Renal cortex interstitium (tissue), 15 donors: ENCODE results near the gene GGT5. TPM values are rescaled to one million over a fixed set of nuclear protein-coding genes. Genes with fewer than 3 reads are reported as not detected.
"Not testable (repeated sequence)": the region's sequence is repeated elsewhere in the genome, so short reads cannot be mapped to it uniquely, and the experiment has no call there.

Source experiments
- DNase-seq, 11 donors: peaks; one replicate each; pipeline ENCODE4 v3.0.0-alpha.2; 2013; ENCODE audit warnings: low read depth in 9 of 11, low spot score in 4 of 11; ENCODE audit errors: extremely low read depth in 1 of 11
- long read RNA-seq, 16 experiments: transcript quantifications; one replicate each; lab custom pipeline, GENCODE V29; 2026
- polyA plus RNA-seq, 3 donors: library from polyadenylated mRNA; unstranded; fragments of 120-200 nt; gene quantifications; one replicate each; pipeline ENCODE4 v1.2.1, GENCODE V29; 2013; ENCODE audit not compliant: insufficient read length in 3 of 3

The GGT5 gene, protein sequence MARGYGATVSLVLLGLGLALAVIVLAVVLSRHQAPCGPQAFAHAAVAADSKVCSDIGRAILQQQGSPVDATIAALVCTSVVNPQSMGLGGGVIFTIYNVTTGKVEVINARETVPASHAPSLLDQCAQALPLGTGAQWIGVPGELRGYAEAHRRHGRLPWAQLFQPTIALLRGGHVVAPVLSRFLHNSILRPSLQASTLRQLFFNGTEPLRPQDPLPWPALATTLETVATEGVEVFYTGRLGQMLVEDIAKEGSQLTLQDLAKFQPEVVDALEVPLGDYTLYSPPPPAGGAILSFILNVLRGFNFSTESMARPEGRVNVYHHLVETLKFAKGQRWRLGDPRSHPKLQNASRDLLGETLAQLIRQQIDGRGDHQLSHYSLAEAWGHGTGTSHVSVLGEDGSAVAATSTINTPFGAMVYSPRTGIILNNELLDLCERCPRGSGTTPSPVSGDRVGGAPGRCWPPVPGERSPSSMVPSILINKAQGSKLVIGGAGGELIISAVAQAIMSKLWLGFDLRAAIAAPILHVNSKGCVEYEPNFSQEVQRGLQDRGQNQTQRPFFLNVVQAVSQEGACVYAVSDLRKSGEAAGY
- polyA plus RNA-seq = 10 to 100 TPM; 15.8 to 17.5 (median 16.4) TPM
- long read RNA-seq, donor 1, partial matches to known transcripts = 0 of 1 reads
- long read RNA-seq, donor 1, other reads (novel, unspliced or antisense) = 0 of 1 reads
- long read RNA-seq, donor 2, partial matches to known transcripts = 0 of 2 reads
- long read RNA-seq, donor 2, other reads (novel, unspliced or antisense) = 0 of 2 reads
- long read RNA-seq, donor 3, full-length matches to known transcripts = 7 of 7 reads
- long read RNA-seq, donor 3, partial matches to known transcripts = 0 of 7 reads
- long read RNA-seq, donor 3, other reads (novel, unspliced or antisense) = 0 of 7 reads
- long read RNA-seq, donor 4, partial matches to known transcripts = 0 of 2 reads
- long read RNA-seq, donor 4, other reads (novel, unspliced or antisense) = 0 of 2 reads
- long read RNA-seq, donor 5, full-length matches to known transcripts = 11 of 11 reads
- long read RNA-seq, donor 5, partial matches to known transcripts = 0 of 11 reads
- long read RNA-seq, donor 5, other reads (novel, unspliced or antisense) = 0 of 11 reads
- long read RNA-seq, donor 6, full-length matches to known transcripts = 1 of 1 reads
- long read RNA-seq, donor 6, partial matches to known transcripts = 0 of 1 reads
- long read RNA-seq, donor 6, other reads (novel, unspliced or antisense) = 0 of 1 reads
- long read RNA-seq, donor 7, full-length matches to known transcripts = 2 of 2 reads
- long read RNA-seq, donor 7, partial matches to known transcripts = 0 of 2 reads
- long read RNA-seq, donor 7, other reads (novel, unspliced or antisense) = 0 of 2 reads
- long read RNA-seq, donor 8, partial matches to known transcripts = 0 of 2 reads
- long read RNA-seq, donor 8, other reads (novel, unspliced or antisense) = 0 of 2 reads
- long read RNA-seq, donor 9 = 0 reads
- long read RNA-seq, donor 10, partial matches to known transcripts = 0 of 1 reads
- long read RNA-seq, donor 10, other reads (novel, unspliced or antisense) = 0 of 1 reads
- long read RNA-seq, donor 11, full-length matches to known transcripts = 4 of 4 reads
- long read RNA-seq, donor 11, partial matches to known transcripts = 0 of 4 reads
- long read RNA-seq, donor 11, other reads (novel, unspliced or antisense) = 0 of 4 reads
- long read RNA-seq, donor 12, partial matches to known transcripts = 0 of 3 reads
- long read RNA-seq, donor 12, other reads (novel, unspliced or antisense) = 0 of 3 reads
- long read RNA-seq, donor 13, full-length matches to known transcripts = 5 of 5 reads
- long read RNA-seq, donor 13, partial matches to known transcripts = 0 of 5 reads
- long read RNA-seq, donor 13, other reads (novel, unspliced or antisense) = 0 of 5 reads
- long read RNA-seq, donor 14, partial matches to known transcripts = 0 of 3 reads
- long read RNA-seq, donor 14, other reads (novel, unspliced or antisense) = 0 of 3 reads
- long read RNA-seq, donor 15, full-length matches to known transcripts = 3 of 3 reads
- long read RNA-seq, donor 15, partial matches to known transcripts = 0 of 3 reads
- long read RNA-seq, donor 15, other reads (novel, unspliced or antisense) = 0 of 3 reads
- long read RNA-seq, donor 16, full-length matches to known transcripts = 6 of 6 reads
- long read RNA-seq, donor 16, partial matches to known transcripts = 0 of 6 reads
- long read RNA-seq, donor 16, other reads (novel, unspliced or antisense) = 0 of 6 reads

DNA sequence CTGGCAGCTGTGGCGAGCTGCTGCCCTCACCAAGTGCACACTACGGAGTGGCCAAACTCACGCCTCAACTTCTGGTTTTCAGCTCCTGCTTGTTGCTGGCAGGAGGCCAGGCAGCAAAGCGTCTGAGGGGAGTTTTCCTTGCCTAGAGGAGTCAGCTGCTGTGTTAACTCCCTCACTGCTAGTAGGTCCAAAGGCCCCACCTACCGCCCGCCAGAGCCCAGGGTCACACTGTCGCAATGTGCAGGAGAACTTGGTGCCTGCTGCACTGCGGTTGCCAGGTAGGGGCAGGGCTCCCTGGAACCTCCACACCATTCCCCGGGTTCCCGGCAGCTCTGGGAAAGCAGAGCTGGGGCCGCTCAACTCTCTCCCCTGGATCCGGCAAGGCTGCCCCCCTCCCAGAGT, at the start of gene GGT5:
GGT5 (minus strand) TSS at position 53 of the 402 bp plus-strand sequence. CDS start 357 bp downstream, outside the sequence.
- DNase-seq = not testable (repeated sequence)

DNA sequence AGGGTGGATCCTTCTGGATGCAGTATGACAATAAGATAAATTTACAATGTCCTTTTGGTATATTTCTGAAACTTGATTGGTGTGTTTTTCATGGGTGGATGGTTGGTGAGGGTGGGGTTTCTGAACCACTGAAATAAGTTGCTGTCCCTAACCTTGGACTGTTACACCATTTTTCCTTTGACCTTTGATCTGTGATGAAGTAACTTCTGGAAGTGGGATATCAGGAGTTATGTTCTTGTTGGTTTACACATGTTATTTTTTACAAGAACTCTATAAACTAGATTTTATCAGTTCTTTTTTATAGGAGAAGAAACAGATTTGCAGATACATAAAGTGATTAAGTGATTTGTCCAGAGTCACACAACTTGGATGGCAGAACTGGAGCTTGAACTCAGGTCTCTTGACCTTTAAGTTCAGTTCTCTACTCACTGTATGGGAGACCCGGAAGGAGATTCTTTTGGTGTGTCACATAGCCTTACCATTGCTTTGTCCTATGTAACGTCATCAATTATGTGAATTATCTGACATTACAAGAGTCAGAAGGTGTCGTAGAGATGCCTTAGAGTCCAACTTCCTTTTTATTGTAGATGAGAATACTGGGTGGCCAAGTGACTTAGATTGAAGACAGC, 47.4 kb upstream of the GGT5 start:
- not testable (repeated sequence) for DNase-seq

DNA sequence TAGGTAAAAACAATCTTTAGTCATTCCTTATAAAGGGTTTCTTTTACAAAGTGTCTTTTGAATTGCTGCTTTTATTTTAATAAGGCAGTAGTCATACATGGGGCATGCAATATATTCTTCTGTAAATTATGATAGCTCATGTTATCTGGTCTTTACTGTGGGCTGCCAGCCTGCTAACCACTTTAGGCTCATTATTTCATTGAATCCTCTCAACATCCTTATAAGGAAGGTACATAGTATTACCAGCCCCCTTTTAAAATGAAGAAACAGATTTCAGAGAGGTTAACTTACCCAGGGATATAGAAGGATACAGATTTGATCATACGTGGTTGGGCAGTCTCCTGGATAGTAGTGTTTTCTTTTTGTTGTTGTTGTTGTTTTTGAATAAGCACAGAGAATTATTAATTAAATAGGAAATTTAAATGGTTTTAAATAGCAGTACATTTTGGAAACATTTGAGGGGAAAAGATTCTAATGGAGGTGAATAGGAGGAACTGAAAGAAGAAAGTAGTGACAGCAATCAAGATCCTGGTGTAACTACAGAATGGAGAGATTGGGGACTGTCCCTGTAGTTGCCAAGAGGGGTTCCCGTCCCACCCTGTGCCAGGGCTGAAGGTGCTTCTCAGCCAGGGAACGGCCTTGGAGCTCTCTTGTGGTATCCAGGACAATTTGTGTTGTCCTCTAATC, 46.8 kb upstream of the GGT5 start:
- DNase-seq = no peak

DNA sequence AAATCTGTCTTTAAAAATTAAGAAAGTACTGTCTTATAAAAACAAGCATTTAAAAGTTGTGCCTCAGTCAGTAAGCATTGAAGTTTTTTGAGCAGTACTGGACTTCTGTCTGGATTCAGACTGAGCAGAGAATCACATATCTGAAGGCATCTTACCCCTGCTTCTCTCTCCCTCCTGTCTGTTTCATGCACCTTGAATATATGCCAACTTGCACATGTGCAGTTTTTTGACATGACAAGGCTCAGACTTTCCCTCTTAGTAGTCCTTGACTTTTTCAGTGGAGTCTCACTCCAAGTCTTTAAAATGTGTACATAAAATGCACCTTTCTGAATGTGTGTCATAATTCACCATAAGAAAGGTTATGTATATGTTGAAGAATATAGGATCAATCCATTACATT, 45.6 kb upstream of the GGT5 start:
- DNase-seq = no peak

DNA sequence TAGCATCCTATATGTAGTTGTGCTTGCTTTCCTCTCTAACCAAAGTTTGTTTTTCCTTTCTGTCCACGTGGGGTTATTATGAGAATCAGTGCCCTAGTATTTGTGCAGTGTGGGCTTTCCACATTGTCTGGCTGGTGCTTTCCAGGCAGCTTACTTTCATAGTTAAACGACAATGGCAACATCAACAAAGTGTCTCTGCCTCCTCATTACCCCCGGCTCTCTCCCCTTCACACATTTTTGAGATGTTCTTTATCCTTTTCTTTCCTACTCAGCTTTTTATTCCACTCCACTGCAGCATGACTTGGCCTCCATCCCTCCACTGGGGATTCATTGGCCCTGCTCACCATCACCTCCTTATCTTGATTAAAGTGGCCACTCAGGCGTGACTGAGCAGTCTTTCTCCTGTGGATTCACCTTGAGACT, 44.9 kb upstream of the GGT5 start:
- DNase-seq = no peak

DNA sequence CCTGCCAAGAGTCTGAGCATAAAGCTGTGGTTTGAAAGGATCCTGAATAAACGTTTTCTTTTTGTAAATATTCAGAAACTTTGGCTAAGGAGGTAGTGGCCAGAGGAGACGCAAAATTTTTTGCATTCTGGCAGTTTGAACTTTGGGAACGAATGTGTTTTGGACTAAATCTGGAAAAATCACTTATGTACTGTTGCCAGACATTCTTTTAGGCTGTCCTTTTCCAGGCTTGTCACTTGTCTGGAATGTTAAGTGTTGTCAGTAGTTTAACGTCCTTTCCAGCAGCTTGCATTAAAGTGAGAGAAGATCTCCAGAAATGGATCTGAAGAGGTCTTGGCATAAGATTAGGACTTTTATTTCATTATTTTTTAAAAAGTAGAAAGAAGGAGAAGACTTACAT, 44.2 kb upstream of the GGT5 start:
- no peak for DNase-seq

DNA sequence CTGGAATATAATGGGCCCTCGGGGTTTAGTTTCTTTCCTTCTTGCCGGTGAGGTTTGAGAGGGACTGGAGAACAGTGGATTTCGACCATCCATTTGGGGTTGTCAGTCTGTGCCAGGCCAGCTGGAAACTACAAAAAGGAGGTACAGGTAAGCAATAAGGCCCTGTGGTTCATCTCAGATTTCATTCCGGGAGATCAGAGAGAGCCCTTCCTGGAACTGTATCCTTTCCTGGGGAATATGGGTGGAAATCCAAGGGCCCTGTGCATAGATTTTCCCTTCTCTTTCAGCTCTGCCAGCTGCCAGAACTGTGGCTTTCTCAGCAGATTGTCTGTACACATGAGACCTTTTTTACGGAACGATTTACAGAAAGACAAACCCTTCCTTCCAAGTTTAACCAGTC, 42.9 kb upstream of the GGT5 start:
- not testable (repeated sequence) for DNase-seq

DNA sequence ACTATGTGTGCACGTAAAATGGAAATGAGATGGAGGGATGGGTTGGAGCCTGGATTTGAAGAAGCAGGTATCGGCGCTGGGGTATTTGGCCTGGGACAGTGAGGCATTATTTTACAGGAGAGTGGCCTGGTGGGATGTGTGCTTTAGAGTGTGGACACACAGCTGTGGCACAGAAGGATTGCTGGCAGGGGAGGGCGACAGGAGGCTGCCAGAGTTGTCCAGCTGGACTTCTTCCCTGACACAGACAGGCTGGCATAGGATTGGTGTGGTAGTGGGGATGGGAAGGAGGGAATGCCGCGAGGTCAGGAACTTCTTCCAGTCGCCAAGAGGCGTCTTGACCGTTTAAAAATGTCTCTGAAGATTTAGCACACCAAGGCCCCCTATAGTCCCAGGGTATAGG, 42.3 kb upstream of the GGT5 start:
- not testable (repeated sequence) for DNase-seq

DNA sequence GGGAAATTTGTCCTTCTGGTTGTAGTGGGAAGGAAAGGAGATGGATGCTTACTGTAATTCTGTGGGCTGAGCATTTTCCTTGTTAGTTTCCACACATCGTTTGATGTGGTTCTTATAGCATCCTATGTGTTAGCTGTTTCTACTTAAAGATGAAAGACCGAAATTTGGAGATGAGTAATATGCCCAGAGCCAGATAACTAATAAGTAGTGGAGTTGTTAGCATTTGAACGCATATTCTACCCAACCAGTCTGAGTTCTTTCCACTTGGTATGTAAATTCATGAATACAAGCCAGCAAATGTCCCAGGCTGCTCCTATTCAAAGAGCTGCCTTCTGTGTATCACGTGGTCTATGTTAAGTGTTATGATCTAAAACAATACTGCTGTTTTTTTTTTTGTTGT, 40.4 kb upstream of the GGT5 start:
- no peak for DNase-seq

DNA sequence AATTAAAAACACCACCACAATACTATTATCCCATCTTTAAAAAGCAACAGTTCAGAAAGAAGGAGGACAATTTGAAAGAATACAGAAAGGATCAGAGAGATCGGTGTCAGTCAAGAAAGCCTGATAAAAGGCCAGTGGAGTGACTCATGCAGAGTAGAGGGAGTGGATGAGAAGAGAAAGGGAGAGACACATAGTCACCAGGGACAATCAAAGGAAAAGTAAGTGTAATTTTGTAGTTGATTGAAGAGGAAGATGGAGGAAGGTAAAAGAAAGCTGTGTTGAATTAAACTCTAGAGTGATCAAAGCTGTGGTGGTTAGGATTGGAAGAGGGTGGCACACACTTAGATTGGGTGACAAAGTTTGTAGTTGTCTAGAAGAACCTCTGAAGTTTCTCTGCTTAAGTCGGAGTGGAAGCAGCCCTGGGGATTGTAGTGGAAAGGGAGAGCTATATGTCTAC, 39.9 kb upstream of the GGT5 start:
- no peak for DNase-seq

DNA sequence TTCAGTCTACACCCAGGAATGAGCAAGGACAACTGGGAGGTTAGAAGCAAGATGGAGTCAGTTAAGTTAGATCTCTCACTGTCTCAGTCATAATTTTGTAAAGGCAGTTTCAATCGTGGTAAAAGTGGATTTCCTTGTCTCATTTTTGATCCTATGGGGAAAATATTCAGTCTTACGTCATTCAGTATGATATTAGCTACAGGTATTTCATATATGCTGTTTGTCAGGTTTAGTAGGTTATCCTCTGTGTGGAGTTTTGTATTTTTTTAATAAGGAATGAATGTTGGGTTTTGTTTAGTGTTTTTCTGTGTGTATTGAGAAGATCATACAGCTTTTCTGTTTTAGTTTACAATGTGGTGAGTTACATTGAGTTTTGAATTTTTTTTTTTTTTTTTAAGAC, 37.5 kb upstream of the GGT5 start:
- DNase-seq = no peak

DNA sequence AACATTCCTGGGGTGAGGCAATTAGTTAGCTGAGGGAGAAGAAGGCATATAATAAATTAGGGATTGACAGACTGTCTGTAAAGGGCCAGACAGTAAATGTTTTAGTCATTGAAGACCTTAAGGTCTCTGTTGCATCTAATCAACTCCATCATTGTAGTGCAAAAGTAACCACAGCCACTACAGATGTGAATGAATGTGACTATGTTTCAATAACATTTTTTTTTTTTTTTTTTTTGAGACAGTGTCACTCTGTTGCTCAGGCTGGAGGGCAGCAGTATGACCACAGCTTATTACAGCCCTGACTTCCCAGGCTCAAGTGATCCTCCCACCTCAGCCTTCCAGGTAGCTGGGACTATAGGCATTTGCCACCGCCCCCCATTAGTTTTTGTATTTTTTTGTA, 35.5 kb upstream of the GGT5 start:
- not testable (repeated sequence) for DNase-seq

DNA sequence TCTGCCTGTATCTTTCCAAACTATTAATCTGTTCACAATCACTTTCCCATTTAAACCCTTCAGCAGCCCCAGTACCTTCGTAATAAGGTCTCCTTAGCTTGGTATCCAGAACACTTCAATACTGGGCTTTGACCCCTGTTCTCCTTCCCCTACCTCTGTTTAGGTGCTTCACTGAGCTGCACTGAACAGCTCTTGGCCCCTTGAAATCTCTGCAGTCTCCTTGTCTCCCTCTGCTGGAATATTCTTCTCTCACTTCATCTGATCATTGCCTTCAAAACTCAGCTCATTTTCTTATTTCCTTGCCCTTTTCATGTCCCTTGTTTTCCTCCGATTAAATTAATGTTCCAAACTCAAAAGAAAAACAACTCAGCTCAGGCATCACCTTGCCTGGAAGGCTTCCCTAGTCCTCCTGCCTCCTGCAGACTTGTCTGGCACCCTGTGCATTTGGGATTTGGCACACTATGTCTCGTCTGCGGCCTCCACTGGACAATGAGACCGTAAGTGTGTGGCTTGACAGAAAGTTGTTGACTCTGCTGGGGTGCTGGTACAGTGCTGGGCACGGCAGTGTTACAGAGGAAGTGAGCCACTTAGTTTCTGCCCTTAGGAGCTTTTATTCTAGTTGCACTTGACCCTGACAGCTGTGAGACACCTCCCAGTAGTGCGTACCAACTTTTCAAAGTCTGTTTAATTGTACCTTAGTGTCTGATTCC, 30.0 kb upstream of the GGT5 start:
- DNase-seq = not testable (repeated sequence)

DNA sequence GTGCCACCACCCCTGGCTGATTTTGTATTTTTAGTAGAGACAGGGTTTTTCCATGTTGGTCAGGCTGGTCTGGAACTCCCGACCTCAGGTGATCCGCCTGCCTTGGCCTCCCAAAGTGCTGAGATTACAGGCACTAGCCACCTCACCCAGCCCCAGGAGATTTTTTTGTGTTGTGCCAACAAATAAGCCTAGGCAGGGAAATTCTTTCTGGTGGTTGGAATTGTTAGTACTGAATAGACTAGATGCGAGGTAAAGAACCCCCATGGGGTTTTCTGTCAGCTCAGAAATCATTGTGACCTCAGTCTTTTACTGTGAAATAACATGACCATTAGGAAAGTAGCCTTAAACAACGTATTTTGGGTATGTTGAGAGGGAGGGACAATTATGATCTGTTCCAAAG, 29.0 kb upstream of the GGT5 start:
- not testable (repeated sequence) for DNase-seq

DNA sequence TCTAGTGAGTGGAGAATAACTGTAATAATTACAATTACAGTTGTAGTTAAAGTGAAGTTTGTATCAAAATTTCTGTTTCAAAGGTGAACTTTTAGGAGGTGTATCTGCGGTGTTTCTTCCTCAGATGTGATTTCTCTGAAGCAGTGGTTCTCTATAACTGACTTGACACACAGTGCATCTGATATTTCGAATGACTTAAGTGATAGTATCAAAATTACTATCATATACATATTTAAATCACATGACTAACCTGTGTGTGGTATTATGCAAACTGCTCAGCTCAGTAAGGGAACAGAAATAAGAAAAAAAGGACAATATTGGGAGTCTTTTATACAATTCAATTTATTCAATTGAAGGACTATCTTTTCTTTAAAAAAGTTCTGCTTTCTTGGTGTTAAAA, 28.1 kb upstream of the GGT5 start:
- DNase-seq = not testable (repeated sequence)
